SK-N-MC (cell line): Measurements from ENCODE around the gene SERPINE1.

Source experiments
- EZH2 ChIP-seq: fragments of 200-600 bp; sonication (generic); IDR thresholded peaks from one replicate; pipeline ENCODE4 v1.6.1; 2017; ENCODE audit warnings: antibody characterized with exemption
- FOXP2 ChIP-seq: optimal IDR thresholded peaks from 2 replicates; pipeline ENCODE3; 2011; ENCODE audit warnings: mild to moderate bottlenecking, moderate library complexity; ENCODE audit not compliant: insufficient read depth; ENCODE audit errors: extremely low read length, control extremely low read depth
- POLR2AphosphoS5 ChIP-seq: IDR thresholded peaks from 2 replicates; pipeline ENCODE4 v1.6.1; 2012; ENCODE audit warnings: mild to moderate bottlenecking, low read depth, low read length, borderline replicate concordance

DNA sequence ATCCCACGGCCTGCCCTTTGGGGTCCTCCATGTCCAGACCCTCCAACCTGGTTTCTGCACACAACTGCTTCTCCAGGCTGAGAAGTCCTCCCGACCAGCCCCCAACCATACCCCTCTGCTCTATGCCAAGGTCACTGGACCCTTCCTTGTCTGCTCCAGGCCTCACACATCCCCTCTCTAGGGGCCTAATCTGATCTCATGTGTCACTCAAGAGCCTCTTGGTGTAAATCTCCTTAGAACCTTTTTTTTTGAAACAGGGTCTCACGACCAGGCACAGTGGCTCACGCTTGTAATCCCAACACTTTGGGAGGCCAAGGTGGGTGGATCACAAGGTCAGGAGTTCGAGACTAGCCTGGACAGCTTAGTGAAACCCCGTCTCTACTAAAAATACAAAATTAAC lies 17.5 kb upstream of the SERPINE1 start:
- TF ChIP-seq POLR2AphosphoS5 (no peak), FOXP2 (no peak), EZH2 (no peak)
